RKO (cell line): ENCODE results near the gene MRGPRD.
A peak's percentile ranks its signal among the peaks of the same experiment; 100 is the strongest.

Experiments used
- DNase-seq: peaks from one replicate; pipeline ENCODE4 v3.0.0-alpha.2; 2016; ENCODE audit warnings: low spot score

The MRGPRD gene

GRCh38 chr11:68968306-68969250 lies 12.2 kb downstream of the MRGPRD start:
- no peak for DNase-seq

- no peak for DNase-seq
Observed at GRCh38 chr11:68966894-68967780, 13.6 kb downstream of the MRGPRD start.

- DNase-seq, result no peak
Observed at GRCh38 chr11:68965901-68966853, 14.6 kb downstream of the MRGPRD start.

- no peak for DNase-seq
Observed at GRCh38 chr11:68963779-68964178, 17.0 kb downstream of the MRGPRD start.

GRCh38 chr11:68962527-68963250 lies 18.1 kb downstream of the MRGPRD start:
- peak; percentile 30 for DNase-seq

GRCh38 chr11:68961245-68961644 lies 19.5 kb downstream of the MRGPRD start:
- DNase-seq, result no peak

- DNase-seq, result no peak
Observed at GRCh38 chr11:68960294-68961071, 20.3 kb downstream of the MRGPRD start.

- DNase-seq, result no peak
Observed at GRCh38 chr11:68959465-68960293, 21.1 kb downstream of the MRGPRD start.

- no peak for DNase-seq
Observed at GRCh38 chr11:68958211-68958610, 22.6 kb downstream of the MRGPRD start.

GRCh38 chr11:68956547-68957254 lies 24.1 kb downstream of the MRGPRD start:
- DNase-seq, result no peak

GRCh38 chr11:68956142-68956541 lies 24.6 kb downstream of the MRGPRD start:
- no peak for DNase-seq

GRCh38 chr11:68955607-68955958 lies 25.2 kb downstream of the MRGPRD start:
- no peak for DNase-seq

- DNase-seq, result no peak
Observed at GRCh38 chr11:68954836-68955606, 25.8 kb downstream of the MRGPRD start.

GRCh38 chr11:68950762-68951161 lies 30.0 kb downstream of the MRGPRD start:
- DNase-seq, result no peak

GRCh38 chr11:68950270-68950669 lies 30.5 kb downstream of the MRGPRD start:
- DNase-seq, result peak; percentile 33

- no peak for DNase-seq
Observed at GRCh38 chr11:68948935-68949334, 31.9 kb downstream of the MRGPRD start.

- no peak for DNase-seq
Observed at GRCh38 chr11:68948496-68948895, 32.3 kb downstream of the MRGPRD start.

- no peak for DNase-seq
Observed at GRCh38 chr11:68947151-68947550, 33.6 kb downstream of the MRGPRD start.
